NCI-H2227 (cell line): ENCODE measurements around the gene ACOXL.
"Not testable (repeated sequence)": the region's sequence is repeated elsewhere in the genome, so short reads cannot be mapped to it uniquely, and the experiment has no call there.

Experiments used
- DNase-seq: peaks from one replicate; lab custom pipeline; 2025; ENCODE audit not compliant: unreplicated experiment; lab: John Stamatoyannopoulos, UW

ACOXL gene

GRCh38 chr2:111031546-111032478 is 299.4 kb downstream of the ACOXL start:
- no peak for DNase-seq

GRCh38 chr2:111032721-111033429 is 300.5 kb downstream of the ACOXL start:
- DNase-seq: no peak

DNA sequence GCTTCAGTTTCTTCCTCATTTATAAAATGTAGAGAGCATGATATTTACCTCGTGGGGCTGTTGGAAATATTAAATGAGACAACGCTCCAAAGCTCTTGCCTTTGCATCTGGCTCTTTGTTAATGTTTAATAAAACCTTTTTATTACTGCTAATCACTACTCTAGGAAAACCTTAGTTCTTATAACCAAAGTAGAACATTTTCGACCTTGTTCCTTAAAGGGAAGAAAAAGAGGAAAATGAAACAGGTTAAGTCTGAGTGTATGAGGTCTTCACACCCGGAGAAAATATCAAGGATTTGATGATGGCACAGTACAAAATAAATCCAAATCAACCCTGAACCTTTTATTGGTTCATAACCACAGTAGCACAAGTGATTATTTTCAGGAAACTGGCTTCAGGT is 301.8 kb downstream of the ACOXL start:
- DNase-seq: no peak

- DNase-seq: no peak
These were observed 302.2 kb downstream of the ACOXL start for GRCh38 chr2:111034606-111035005.

DNA sequence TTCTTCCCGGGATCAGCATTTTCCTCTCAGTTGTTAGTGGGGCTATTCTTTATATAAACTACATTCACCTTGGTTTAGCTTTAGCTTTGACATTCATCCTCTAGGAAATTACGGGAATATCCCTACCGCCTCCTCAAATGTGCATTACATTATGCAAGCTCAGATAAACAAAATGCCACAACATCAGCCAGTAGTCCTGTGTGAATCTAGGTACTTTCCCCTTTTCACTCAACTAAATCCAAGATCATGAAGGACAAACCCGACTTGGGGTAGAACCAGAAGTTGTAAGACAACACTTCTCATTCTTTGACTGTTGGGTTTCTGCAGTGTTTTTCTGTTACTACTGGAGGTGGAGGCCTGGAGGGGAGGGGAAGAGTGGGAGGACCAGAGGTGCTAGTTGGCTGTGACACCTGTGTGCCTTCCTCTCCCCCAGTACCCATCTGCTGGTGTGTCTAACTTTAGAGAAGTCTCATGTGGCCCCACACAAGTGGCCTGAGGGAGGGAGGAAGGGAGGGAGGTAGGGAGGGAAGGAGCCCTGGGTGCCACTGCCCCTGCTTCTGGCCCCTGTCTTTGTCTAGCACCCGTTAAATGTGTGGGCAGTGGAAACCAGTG is 303.6 kb downstream of the ACOXL start:
- no peak for DNase-seq

GRCh38 chr2:111037128-111037527 is 304.8 kb downstream of the ACOXL start:
- no peak for DNase-seq

GRCh38 chr2:111039628-111040383 is 307.4 kb downstream of the ACOXL start:
- no peak for DNase-seq

- no peak for DNase-seq
These were observed 309.2 kb downstream of the ACOXL start for GRCh38 chr2:111041398-111042202.

DNA sequence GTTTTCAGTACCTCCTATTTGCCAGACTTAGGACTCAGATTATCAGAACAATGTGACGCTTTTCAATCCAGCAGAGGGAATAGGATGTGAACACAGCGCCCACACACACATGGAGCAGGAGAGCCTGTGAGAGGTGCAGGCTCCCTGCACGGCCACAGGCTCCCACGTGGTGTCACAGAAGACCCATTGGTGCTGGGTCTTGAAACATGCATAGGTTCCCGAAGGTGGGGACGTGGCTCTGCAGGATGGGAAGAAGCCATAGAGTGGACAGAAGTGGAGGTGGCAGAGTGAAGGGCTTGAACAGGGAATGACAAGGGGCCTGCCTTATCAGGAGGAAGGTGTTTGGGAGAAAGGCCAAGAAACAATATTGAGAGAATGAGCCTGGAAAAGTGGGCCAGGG is 309.9 kb downstream of the ACOXL start:
- DNase-seq: no peak

DNA sequence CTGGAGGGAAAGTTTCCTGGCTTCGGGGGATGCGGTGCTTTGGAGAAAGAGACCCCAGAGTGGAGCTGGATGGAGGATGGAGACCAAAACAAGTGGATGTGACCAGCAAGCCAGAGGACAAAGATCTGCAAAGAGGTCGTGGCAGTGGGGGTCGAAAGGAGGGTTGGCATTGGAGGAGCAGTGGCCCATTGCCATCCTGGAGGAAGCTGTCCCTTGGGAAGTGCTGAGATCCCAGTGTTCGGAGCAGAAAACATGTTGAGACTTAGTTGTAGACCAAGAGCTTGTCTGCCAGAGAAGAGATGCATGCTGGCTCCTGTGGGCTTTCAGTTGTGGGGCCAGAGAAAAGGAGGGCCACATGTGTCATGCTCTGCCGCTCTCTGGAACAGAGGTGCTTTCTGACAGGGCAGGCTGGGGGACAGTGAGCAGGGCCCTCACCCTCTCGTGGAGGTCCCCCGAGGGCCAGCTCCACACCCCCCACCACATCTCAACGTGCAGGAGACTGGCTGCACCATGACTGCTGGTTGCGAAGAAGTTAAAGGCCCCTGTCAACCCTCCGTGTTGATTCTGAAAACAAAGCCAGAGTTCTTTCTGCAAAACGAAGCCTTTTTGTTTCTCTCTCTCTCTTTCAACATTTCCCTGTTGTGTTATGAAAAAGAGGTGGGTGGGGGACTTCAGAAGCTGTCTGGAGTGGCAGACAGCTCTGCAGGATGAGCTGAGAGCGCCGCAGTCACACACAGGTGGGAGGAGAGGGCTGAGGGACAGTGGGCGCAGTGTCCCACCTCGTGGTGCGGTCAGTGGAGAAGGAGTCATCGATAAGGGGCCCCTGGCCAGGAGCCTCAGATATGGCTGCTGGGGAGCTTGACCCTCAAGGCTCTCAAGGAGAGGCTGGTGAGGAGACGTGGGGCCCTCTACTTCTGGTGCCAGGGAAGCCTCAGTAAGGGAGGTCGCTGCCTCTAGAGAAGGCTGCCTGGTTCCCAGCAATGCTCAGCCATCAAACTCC is 310.7 kb downstream of the ACOXL start:
- DNase-seq: no peak

DNA sequence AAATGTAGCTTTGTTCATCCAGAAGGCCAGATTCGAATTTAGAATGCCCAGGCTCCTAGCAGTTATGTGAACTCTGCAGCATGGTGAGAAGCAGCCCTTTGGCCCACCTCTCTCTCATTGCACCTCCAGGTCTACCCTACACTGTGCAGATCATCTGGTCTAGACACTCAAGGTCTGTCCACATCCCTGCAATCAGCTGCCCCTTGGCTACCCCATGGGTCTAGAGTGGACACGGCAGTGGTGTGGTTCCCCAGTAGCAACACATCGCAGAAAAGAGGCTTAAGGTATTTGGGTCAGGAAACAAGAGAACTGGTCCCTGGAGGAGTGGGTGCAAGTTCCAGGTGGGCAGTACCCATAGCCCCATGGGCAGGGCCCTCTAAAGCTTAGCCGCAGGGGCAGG is 311.7 kb downstream of the ACOXL start:
- no peak for DNase-seq

GRCh38 chr2:111045236-111045635 is 312.9 kb downstream of the ACOXL start:
- not testable (repeated sequence) for DNase-seq

DNA sequence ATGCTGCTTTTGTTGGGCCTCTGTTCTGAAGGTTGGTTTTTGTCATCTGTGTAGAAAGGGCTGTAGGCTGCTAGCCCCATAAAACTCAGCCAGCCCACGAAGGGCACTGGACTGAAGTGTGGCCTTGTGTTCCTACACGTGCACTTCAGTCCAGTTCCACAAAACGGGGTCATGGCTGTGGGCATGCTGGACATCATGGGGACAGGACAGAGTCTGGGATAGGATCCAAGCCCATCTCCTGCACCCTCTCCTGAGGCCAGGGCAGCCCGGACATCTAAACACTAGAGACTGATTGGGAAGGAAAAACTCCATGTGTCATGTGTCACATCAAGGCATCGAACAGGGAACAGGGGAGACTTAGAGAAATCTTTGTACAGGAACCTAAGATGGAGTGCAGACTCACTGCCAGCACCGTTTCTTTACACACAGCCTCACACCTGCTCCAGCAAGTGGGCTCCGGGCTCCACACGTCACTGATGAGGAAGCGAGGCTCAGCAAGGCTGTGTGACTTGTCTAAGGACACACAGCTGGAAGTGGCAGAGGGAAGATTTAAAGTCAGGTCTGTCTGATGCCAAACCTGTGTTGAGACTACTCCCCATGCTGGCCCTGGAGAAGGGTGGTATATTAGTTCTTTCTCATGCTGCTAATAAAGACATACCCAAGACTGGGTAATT is 313.5 kb downstream of the ACOXL start:
- DNase-seq: no peak

DNA sequence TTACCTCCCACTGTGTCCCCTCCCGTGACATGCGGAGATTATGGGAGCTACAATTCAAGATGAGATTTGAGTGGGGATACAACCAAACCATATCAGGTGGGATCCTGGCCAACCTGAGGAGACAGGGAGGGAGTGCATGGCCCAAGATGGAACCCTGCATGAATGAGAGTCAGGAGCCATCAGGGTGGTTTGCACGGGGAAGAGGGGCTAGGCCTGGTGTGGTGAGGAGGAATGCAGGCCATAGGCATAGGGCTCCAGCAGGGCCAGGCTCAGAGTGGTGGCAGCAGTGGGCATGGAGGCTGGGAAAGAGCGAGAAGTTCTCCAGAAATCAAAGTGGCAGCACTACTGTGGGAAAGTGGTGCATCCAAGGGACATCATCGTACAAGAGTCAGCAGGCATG is 314.3 kb downstream of the ACOXL start:
- DNase-seq: no peak

GRCh38 chr2:111048856-111049768 is 316.7 kb downstream of the ACOXL start:
- DNase-seq: no peak

- no peak for DNase-seq
These were observed 317.6 kb downstream of the ACOXL start for GRCh38 chr2:111049792-111050640.
